Stimulated activated CD4-positive, alpha-beta T cell treated with anti-CD3 and anti-CD28 coated beads, Interleukin-1b, Interleukin-23, amount 100 ng/mL, for 4 hours (primary cell): ENCODE data around the gene APOBEC3H.
A peak's percentile ranks its signal among the peaks of the same experiment; 100 is the strongest.

Experiments
- DNase-seq, 2 donors: peaks; one replicate each; pipeline ENCODE4 v3.0.0-alpha.2; 2020; ENCODE audit warnings: low read depth in 2 of 2

Gene APOBEC3H

DNA sequence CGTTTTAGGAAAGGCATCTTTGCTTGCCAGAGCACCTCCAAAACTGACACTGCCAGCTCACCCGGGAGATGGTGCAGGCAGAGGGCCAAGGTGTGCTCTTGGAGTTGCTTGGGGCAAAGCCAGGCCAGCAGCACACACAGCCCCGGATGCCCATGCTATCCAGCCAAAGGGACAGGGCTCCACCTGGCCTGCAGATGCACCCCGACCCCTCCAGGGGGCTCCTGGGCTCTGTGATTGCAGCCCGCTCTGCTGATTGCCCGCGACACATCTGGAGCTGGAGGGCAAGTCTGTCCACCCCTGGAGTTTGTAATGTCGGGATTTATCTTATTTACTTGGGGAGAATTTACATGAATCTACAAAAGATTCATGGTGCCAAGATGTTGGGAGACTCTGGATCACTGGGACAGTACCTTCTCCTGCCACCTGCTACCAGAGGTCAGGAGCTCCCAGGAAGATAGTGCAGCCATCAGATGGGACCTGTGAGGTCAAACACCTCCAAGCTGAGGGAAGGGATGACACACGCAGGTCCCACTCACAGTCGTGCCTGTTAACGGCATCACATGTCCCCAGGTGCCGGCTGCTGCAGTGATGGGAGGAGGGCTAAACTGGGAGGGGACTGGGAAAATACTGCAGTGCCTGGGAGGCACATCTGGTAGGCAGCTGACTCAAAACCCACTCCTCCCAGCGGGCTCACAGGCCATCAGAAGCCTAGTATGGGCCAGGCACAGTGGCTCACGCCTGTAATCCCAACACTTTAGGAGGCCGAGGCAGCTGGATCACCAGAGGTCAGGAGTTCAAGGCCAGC lies 38.2 kb downstream of the APOBEC3H start:
- DNase-seq: no peak

DNA sequence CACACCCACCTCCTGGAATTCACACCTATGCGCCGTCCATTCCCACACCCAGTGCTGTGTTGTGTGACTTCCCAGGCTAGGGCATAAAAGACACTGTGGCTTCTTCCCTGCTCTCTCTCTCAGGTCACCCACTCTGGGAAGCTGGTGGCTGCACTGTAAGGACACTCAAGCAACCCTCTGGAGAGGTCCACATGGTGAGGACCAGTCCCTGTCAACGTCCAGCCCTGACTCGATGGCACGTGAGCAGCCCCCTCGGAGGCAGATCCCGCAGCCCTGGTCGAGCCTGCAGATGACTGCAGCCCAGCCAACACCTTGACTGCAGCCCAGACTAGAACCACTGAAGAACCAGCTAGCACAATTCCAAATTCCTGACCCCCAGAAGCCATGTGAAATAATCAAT lies 39.3 kb downstream of the APOBEC3H start:
- no peak for DNase-seq

DNA sequence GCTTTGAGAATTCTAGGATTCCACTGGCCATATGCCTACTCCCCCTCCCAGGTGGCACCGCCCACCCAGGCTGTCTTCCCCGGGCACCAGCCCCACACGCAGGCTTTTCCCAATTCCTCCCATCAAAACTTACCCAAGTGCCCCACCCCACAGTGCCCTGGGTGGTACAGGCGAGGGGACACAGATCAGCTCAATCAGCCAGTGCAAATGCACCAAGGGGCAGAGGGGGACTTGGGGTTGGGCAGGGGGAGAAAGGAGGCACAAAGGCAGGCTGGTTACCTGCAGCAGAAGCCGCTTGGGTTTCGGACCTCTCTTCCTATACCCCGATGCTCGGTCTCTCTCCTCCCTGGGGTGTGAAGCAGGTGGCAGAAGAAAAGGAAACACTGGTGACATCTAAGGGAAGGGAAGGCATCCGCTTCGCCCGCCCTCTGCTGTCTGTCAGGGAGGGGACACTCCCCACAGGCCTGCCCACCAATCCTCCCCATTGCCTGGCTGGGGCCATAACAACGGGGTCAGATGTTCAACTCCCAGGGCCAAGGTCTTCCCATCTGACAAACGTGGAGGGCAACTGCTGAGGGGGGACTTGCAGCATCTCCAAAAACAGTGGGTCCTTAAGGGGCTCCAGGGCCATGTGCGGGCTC lies 41.4 kb downstream of the APOBEC3H start:
- no peak for DNase-seq

DNA sequence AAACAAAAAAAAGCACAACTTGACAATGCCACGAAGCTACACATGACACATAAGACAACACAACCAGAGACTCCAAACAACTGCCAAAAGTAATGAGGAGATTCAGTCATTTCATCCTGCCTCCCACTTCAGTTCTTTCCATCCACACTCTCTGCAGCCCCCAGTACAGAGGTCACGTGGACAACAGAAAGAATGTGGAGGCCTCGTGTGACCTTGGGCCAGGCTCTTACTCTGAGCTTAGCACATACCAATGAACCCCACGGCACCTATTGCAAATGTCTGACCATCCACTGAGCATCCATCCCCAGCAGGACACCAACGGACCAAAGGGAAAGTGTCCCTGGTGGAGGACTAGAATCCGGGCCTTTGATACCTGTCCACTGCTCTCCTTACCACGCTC lies 42.9 kb downstream of the APOBEC3H start:
- DNase-seq: no peak

DNA sequence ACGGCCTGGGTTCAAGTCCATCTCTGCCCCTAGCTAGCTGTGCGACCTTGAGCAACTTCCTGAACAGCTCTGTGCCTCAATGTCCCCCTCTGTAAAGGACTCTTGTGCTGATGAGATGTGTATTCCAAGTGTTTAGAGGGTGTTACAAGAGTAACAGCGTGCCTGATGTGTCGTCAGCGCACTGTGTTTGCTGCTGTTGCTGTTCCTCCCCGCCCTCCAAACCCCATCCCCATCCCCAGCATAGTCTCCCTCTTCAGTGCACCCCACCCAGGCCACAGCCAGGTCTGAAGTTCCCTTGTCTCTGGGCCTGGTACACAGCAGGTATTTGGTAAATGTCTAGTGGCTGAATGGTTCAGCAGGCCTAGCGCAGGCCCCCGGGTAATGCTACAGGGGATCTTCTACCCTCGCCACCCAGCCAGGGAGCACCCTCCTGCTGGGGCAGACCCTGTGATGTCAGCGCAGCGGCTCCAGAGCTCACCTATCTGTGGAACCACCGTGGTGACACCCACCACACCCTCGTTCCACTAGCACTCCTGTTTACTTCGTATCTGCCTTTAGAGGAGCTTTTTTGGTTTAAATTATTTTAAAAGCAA lies 45.1 kb downstream of the APOBEC3H start:
- no peak for DNase-seq

DNA sequence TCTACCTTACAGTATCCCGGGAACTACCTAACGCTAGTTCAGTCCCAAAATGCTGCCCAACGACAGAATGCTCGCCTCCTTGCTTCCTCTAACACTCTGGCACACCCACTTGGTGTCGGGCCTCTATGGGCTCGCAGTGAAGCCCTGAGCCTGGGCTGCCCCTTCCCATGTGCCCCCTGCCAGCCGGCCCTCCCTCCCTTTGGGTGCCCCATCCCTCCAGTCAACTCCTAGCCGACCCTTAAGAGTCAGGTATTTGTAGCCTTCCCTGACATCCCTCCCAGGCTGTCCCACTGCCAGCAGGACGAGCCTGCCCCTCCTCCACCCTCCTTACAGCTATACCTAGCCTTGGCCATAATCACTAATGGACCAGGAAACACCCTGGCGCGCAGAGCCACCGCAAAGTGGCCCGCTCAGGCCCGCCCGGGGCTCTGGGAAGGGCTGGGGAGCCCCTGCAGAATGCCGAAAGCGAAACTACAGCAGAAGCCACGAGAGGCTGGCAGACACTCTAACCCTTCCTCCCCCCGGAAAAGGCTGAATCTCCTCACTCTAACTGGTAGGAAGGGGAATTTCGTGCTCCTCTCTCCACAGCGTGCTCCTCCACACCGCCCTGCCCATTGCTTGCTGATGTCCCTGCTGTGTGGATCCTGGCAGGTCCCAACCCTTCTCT lies 47.2 kb downstream of the APOBEC3H start:
- peak; percentile 37 to 43 for DNase-seq

DNA sequence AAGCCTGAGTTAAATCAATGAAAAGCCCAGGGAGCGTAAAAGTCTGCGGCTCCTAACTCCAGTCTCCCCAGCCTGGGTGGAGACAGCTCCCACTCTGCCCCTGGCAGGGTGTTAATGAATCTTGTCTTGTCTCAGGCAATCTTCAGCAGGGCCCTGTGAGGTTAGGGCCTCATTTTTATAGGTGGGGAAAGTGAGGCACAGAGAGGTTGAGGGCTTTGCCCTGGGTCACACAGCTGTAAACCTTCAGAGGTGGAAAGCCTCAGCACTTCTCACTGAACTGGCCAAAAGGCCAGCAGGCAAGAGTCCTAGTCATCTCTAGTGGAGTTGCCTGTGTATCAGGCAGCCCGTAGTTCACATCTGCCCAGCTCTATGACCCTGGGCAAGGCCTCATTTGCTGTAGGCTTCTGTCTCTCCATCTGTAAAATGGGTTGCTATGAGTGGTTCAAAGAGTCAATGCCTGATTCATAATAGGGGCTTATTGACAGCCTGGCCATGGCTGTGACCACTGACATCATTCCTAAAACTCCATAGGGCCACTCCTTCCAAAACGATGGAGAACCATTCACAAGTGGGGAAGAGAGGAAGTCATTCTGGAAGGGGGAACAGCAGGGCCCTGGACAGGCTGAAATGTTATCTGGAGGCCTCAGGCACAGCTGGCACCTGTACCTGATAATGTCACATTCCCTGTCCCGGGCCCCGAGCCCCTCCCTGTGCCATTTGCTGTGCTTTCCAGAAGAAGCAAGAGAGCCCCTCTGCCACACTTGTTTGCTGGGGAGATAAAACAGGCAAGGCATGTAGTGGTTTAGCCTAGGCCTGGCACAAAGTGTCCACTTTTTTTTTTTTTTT lies 49.4 kb downstream of the APOBEC3H start:
- DNase-seq: no peak

DNA sequence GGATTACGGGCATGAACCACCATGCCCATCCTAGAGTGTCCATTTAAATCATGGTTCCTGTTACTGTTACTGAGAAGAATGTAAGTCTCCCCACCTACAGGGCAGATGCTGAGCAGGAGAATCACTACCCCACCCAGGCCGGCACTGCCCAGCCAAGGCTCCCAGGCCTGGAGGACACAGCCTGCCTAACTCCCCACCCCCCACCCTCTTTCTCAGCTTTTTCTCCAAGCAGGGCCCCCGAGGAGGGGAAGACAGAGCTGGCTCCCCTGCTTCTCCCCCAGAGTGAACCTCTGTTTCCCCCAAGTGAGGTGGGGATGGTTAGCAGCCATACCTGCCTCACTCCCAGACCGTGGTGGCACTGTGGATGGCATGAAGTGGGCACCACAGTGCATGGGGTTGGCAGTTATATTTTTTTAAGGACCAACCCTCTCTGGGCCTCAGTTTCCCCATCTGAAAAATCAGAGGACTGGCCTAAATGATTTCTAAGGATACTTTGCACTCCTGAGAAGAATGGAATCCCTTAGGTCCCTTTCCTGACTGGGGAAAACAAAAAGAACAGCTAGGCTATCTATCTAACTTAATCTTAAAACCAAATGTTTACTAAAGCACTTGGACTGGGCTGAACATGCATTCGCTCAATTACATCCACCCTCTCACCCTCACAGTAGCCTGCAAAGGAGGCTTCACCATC lies 50.4 kb downstream of the APOBEC3H start:
- no peak for DNase-seq

DNA sequence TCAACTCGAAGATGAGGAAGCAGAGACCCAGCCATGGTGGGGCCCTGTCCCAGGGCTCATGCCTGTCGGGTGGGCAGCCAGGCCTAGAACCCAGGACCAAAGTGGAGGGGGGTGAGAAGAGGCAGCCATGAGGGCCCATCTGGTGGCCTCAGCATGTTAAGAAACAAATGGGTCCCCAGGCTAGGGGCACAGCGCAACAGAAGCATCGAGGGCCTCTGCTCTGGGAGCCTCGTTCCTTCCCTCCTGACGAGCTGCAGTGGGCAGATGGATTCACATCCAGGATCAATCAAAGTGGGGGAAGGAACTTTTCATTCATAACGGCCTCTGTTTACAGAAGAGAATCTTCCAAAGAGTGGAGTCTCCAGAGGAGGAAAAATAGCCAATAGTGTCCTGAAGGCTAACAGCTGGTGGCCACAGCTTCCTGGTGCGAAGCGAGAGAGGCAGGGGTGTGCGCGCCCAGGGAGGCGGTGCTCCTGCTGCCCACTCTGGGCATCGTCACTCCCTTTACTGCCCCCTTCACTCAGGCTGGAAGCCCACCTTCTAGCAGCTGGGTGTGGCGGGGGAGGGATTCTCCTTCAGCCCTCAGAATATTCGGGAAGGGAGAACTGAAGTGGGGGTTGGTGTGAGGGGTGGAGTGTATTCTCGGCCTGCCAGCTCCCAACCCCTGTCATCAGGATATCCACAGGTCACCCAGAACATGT lies 51.1 kb downstream of the APOBEC3H start:
- no peak for DNase-seq

DNA sequence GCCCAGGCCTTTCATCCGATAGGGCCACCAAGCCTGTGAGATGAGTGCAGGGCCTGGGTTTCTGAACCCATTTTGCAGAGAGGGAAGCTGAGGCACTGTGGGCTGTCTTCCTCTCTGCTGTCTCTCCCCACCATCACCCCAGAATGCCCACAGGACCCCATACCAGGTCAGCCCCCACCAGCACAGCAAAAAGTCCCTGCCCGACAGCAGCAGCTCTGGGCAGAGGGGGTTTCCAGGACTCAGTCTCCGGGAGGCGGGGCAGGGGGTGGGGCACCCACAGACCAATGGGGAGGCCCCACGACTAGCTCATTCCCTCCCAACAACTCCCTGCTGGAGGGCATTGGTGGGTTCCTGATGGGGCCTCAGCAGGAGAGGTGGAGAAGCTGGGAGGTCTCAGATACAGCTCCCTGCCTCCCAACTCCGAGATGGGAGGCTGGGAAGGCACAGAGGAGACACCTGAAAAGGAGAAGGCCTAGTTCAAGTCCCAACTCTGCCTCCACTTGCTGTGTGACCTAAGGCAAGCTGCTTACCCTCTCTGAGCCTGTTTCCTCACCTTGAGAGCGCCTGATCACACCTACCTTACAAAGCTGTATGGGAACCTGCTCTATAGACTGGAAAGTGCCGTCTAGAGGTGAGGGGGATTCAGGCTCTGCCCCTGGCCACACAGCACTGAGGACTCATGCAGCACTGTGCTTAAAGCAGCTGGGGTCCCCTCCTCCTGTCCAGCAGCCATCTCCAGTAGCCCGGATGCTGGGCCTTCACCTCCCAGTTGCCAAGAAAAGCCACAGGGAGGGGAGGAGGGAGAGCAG lies 51.9 kb downstream of the APOBEC3H start:
- peak; percentile 48 to 65 for DNase-seq

DNA sequence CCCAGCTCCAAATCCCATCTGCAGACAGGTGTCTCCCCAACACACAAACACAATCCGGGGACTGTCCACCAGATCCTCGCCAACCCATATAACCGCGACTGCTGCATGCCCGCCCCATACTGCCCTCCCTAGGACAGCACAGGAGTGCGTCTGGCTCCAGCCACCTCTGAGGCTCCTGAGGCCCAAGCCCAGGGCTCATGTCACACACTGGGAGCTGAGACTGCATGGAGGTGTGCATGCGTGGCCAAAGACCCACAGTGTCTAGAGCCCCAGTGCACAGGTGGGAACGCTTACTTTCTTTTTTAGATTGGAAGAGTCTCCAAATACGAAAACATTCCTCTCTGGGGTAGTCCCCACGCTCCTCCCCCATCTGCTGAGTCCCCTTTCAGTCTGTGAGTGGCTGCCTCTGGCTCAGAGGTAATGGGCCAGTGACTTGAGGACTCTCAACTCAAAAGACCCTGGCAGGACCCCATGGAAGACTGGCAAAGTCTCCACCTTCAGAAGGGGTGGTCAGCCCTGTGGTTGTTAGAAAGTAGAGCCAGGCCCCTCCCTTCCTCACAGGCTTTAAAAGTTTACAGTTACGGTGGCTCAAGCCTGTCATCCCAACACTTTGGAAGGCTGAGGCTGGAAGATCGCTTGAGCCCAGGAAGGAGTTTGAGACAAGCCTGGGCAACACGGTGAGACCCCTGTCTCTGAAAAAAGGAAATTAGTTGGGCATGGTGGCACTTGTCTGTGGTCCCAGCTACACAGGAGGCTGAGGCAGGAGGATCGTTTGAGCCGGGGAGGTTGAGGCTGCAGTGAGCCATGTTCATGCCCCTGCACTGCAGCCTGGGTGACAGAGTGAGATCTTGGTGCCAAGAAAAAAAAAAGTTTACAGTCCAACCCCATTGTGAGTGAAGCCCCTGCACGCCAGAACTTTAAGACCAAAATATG lies 53.1 kb downstream of the APOBEC3H start:
- no peak for DNase-seq

DNA sequence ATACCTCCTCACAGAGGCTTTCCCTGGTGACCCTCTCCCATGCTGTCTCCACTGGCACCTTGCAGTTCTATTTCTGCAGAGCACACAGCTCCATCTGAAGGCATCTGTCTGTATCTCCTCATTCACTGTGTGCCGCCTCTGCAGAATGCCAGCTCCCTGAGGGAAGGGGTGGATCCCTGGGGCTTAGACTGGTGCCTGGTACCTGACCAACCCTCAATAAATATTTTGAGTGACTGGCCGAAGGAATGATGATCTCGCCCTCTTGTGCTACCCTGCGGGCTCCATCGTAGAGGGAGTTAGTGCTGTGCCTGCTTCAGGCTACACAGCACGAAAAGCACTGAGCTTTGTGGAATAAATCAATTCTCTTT lies 53.8 kb downstream of the APOBEC3H start:
- DNase-seq: no peak

DNA sequence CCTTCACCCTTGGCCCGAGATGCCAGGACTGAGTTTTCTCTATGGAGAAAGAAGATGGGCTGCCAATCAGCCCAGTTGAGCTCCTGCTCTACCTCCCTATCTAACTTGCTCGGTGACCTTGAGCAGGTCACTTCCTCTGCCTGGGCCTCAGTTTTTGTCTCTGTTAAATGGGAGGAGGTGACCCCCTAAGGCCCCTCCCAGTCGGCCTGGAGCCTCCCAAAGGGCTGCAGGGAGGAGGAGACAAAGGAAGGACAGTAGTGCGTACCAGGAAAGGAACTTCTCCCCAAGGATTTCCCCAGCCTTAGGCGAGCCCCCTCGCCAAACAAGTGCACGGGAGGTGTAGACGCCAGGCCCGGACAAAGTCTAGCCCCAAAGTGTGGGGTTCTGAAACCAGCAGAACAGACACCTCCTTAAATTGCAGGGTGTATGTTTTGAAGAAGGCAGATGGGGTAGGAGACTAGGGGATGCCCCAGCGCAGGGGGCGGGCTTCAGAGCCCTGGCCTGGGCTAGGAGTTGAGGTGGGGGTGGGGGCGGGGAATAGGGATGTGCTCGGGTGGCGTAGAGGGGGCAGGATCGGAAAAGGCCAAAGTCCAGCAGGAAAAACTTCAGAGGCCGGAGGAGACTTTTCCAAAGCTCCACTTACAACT lies 54.4 kb downstream of the APOBEC3H start:
- no peak for DNase-seq

DNA sequence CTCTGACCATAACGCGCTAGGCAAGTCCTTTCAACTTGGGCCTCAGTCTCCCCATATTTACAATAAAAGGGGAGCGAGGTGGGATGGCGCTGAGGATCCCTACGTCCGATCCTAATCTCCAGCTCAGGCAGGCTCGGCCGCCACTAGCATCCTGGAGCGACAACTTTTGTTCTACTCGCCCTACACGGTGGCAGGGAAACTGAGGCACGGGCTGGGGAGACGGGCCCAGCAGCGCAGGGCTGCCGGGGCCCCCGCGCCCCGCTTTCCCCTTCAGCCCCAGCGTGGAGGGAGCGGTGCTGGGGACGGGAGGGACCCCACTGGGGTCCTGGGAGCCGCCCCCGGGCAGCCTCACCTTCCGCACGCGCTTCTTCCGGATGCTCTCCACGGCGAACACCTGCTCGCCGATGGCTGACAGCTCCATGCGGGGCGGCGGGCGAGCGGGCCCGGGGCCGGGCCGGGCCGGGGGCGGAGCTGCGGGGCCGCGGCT lies 55.0 kb downstream of the APOBEC3H start:
- no peak for DNase-seq

DNA sequence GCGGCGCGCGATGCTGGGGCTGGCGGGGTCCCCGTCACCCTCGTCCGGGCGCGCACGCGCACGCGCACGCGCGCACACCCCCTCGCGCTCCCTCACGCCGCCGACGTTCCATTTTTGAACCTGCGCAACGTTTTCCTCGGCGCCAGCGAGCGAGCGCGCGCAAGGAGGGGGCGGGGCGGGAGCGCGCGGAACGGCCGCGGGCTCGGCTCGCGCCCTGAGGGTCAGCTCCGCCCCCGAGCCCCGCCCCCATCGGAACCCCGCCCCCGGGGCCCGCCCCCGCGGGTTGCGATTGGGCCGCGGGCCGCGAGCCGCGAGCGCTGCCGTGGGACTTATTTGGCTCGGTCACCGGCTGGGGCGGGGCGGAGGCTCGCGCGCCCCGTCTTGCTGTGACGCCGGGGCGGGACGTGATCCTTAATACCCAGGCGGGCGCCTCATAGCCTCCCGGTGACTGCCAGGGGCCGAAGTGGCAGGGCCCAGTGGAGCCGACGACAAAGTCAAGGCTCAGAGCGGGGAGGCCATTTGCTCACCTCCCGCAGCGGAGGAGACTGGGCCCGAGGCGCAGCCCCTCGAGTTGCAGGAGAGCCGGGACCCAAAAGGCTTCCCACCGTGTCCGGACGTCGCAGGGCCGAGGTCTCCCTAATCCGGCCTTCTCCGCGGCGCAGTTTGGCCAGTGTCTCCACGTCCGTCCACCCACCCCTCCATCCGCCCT lies 55.6 kb downstream of the APOBEC3H start, which contains the start of gene CBX7:
TSS of gene CBX7 (minus strand) at position 170 of the 709 bp plus-strand sequence. CDS start 236 bp downstream, outside the sequence.
- DNase-seq: peak; percentile 84 to 96

DNA sequence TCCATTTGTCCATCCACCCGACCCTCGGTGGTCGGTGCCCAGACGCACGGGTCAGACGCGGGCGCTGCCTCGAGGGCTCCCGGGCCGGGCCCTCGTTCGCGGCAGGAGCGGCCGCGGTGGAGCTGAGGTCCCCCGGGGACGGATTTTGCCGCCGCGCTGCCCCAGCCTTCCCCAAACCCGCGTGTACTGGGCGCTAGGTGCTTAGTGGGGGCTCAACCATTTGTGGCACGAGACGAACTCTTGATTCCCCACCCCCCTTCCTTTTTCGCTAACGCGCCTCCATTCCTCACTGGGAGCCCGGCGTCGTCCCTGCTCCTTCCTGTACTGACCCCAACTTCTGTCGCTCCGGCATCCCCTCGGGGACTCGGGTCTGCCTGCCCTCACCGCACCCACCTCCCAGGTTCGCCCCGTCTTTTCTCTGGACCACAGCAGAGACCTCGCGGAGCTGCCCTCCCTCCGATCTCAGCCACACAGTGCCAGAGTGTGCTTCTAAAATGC lies 56.2 kb downstream of the APOBEC3H start:
- no peak for DNase-seq
